Thymus (tissue), 11 donors: ENCODE data around the gene TJP2. TPM values are rescaled to one million over a fixed set of nuclear protein-coding genes. Genes with fewer than 3 reads are reported as not detected.

Source experiments
- DNase-seq, 9 donors: peaks; one replicate each; pipeline ENCODE4 v3.0.0-alpha.2; 2013; ENCODE audit warnings: low spot score in 9 of 9, low read depth in 6 of 9, missing footprints in 1 of 9
- H3K27ac ChIP-seq, 2 donors: one replicate each; pipeline ENCODE4 v1.5.1; 2013; ENCODE audit warnings: control low read depth in 1 of 2, low read depth in 1 of 2, low read length in 1 of 2, mild to moderate bottlenecking in 1 of 2, moderate library complexity in 1 of 2
- H3K27me3 ChIP-seq, 2 donors: one replicate each; pipeline ENCODE4 v1.5.1; 2013; ENCODE audit warnings: low read length in 1 of 2; ENCODE audit not compliant: control insufficient read depth in 2 of 2, insufficient read depth in 1 of 2
- H3K36me3 ChIP-seq, 2 donors: one replicate each; pipeline ENCODE4 v1.5.1; 2013; ENCODE audit warnings: low read length in 1 of 2, mild to moderate bottlenecking in 1 of 2, moderate library complexity in 1 of 2; ENCODE audit not compliant: control insufficient read depth in 2 of 2, insufficient read depth in 2 of 2
- H3K4me1 ChIP-seq, 2 donors: one replicate each; pipeline ENCODE4 v1.5.1; 2013; ENCODE audit warnings: low read length in 2 of 2; ENCODE audit not compliant: control insufficient read depth in 2 of 2, insufficient read depth in 2 of 2
- H3K4me3 ChIP-seq, 2 donors: one replicate each; pipeline ENCODE4 v1.5.1; 2013; ENCODE audit warnings: low read length in 2 of 2, control low read depth in 1 of 2, mild to moderate bottlenecking in 1 of 2
- H3K9me3 ChIP-seq, 2 donors: one replicate each; pipeline ENCODE4 v1.5.1; 2013; ENCODE audit warnings: low read length in 1 of 2, mild to moderate bottlenecking in 1 of 2; ENCODE audit not compliant: control insufficient read depth in 2 of 2, insufficient read depth in 1 of 2
- WGBS: extraction: QIAGEN DNeasy Blood & Tissue Kit; methylation state at CpG from one replicate; pipeline ENCODE4 v1.1.7; 2013; 5-methylcytosine and 5-hydroxymethylcytosine counted together
- polyA plus RNA-seq: library from polyadenylated mRNA; stranded (reverse); fragments of 200-250 nt; gene quantifications from one replicate; pipeline ENCODE4 v1.2.3, GENCODE V29; 2013
- total RNA-seq: library from RNA; stranded (reverse); fragments of 120-200 nt; gene quantifications from one replicate; pipeline ENCODE4 v1.2.4, GENCODE V29; 2013
- donor health status: healthy.

The TJP2 gene
- total and polyA plus RNA-seq, 2 donors = 31.5 to 45.3 TPM

GRCh38 chr9:69223605-69224004 lies 49.5 kb downstream of the TJP2 start:
- no peak for DNase-seq
- H3K9me3 ChIP-seq = no peaks in the 10 kb centered on the region
- no peak overlapping the region for H3K4me3 ChIP-seq
- H3K27me3 ChIP-seq = no peaks in the 10 kb centered on the region
- peaks cover 10 to 21% of the 10 kb centered on the region in 2 donors for H3K36me3 ChIP-seq
- H3K27ac ChIP-seq = no peak overlapping the region
- no peaks in the 10 kb centered on the region for H3K4me1 ChIP-seq
- WGBS = 97% methylated on average over 2 of the region's 2 CpGs

- no peak for DNase-seq
- no peak overlapping the region for H3K27ac ChIP-seq
- no peaks in the 10 kb centered on the region for H3K4me1 ChIP-seq
- 98% methylated on average over 5 of the region's 5 CpGs for WGBS
- H3K9me3 ChIP-seq = no peaks in the 10 kb centered on the region
- no peaks in the 10 kb centered on the region for H3K27me3 ChIP-seq
- H3K4me3 ChIP-seq = no peak overlapping the region
- peaks cover 16 to 17% of the 10 kb centered on the region in 2 donors for H3K36me3 ChIP-seq
These were observed 55.3 kb downstream of the TJP2 start for GRCh38 chr9:69229367-69229766.

- no peak overlapping the region for H3K27ac ChIP-seq
- no peaks in the 10 kb centered on the region for H3K9me3 ChIP-seq
- H3K27me3 ChIP-seq = no peaks in the 10 kb centered on the region
- 90% methylated on average over 6 of the region's 6 CpGs for whole genome bisulfite sequencing
- H3K4me3 ChIP-seq = no peak overlapping the region
- no peaks in the 10 kb centered on the region for H3K4me1 ChIP-seq
- DNase-seq = no peak
- peaks cover 20 to 22% of the 10 kb centered on the region in 2 donors for H3K36me3 ChIP-seq
These were observed 58.1 kb downstream of the TJP2 start for GRCh38 chr9:69232135-69232534.

GRCh38 chr9:69234683-69235082 lies 60.6 kb downstream of the TJP2 start:
- H3K4me3 ChIP-seq = no peak overlapping the region
- no peaks in the 10 kb centered on the region for H3K4me1 ChIP-seq
- no peaks in the 10 kb centered on the region for H3K9me3 ChIP-seq
- no peak for DNase-seq
- H3K27me3 ChIP-seq = no peaks in the 10 kb centered on the region
- H3K27ac ChIP-seq = no peak overlapping the region
- H3K36me3 ChIP-seq = peaks cover 12 to 14% of the 10 kb centered on the region in 2 donors
- 99% methylated on average over 3 of the region's 3 CpGs for WGBS

- no peaks in the 10 kb centered on the region for H3K9me3 ChIP-seq
- WGBS = 77% methylated on average over 7 of the region's 7 CpGs
- H3K36me3 ChIP-seq = peaks cover 10 to 11% of the 10 kb centered on the region in 2 donors
- no peak overlapping the region for H3K4me3 ChIP-seq
- H3K27me3 ChIP-seq = no peaks in the 10 kb centered on the region
- no peak for DNase-seq
- H3K27ac ChIP-seq = no peak overlapping the region
- H3K4me1 ChIP-seq = no peaks in the 10 kb centered on the region
These were observed 62.1 kb downstream of the TJP2 start for GRCh38 chr9:69236188-69236587.

GRCh38 chr9:69237702-69238295 lies 63.7 kb downstream of the TJP2 start:
- Histone ChIP-seq H3K4me3 (no peak overlapping the region), H3K9me3 (no peaks in the 10 kb centered on the region), H3K4me1 (no peaks in the 10 kb centered on the region), H3K27ac (no peak overlapping the region), H3K36me3 (peaks cover 8 to 11% of the 10 kb centered on the region in 2 donors), H3K27me3 (no peaks in the 10 kb centered on the region)
- 97% methylated on average over 4 of the region's 4 CpGs for WGBS
- DNase-seq = no peak

- Histone ChIP-seq H3K27ac (no peak overlapping the region), H3K27me3 (no peaks in the 10 kb centered on the region), H3K9me3 (no peaks in the 10 kb centered on the region), H3K4me1 (no peaks in the 10 kb centered on the region), H3K4me3 (no peak overlapping the region), H3K36me3 (peaks cover 9 to 15% of the 10 kb centered on the region in 2 donors)
- 98% methylated on average over 2 of the region's 2 CpGs for WGBS
- no peak for DNase-seq
These were observed 69.0 kb downstream of the TJP2 start for GRCh38 chr9:69243116-69243515.

GRCh38 chr9:69246629-69247028 lies 72.6 kb downstream of the TJP2 start:
- WGBS = 98% methylated on average over 2 of the region's 2 CpGs
- Histone ChIP-seq H3K9me3 (no peaks in the 10 kb centered on the region), H3K4me1 (no peaks in the 10 kb centered on the region)

GRCh38 chr9:69248005-69248404 lies 73.9 kb downstream of the TJP2 start:
- Histone ChIP-seq H3K4me3 (no peak overlapping the region), H3K27me3 (no peaks in the 10 kb centered on the region), H3K27ac (no peak overlapping the region), H3K4me1 (peaks cover 0 to 2% of the 10 kb centered on the region in 2 donors), H3K36me3 (peaks cover 8 to 22% of the 10 kb centered on the region in 2 donors), H3K9me3 (no peaks in the 10 kb centered on the region)
- WGBS = 98% methylated on average over 22 of the region's 22 CpGs
- DNase-seq = no peak

More at GRCh38 chr9:69246629-69247028, 72.6 kb downstream of the TJP2 start:
- no peak for DNase-seq
- Histone ChIP-seq H3K27me3 (no peaks in the 10 kb centered on the region), H3K36me3 (peaks cover 8 to 16% of the 10 kb centered on the region in 2 donors), H3K27ac (no peak overlapping the region), H3K4me3 (no peak overlapping the region)
